ENCODE data around the gene TAAR8.
"Not testable (repeated sequence)": the region's sequence is repeated elsewhere in the genome, so short reads cannot be mapped to it uniquely, and the experiment has no call there.

Gene TAAR8

GRCh38 chr6:132598473-132598872 lies 46.0 kb downstream of the TAAR8 start:
- H3K9me2 ChIP-seq (ENCODE audit: low read depth, low read length): no peaks in the 10 kb centered on the region
- H3K79me2 ChIP-seq (ENCODE audit: insufficient read depth, low read length): no peaks in the 10 kb centered on the region
- H3K4me1 ChIP-seq (ENCODE audit: insufficient read depth, low read length, severe bottlenecking): no peaks in the 10 kb centered on the region
- no peaks in the 10 kb centered on the region for H3F3A ChIP-seq (ENCODE audit: insufficient read depth, low read length)
- H4K20me1 ChIP-seq (ENCODE audit: insufficient read depth, low read length): no peaks in the 10 kb centered on the region
- H3K27me3 ChIP-seq (ENCODE audit: insufficient read depth, low read length): no peaks in the 10 kb centered on the region
- TF ChIP-seq EZH2 (IDR thresholded peaks at IDR 0.05; ENCODE audit: borderline replicate concordance, low read length): no peak
- peak; percentile 45; the same call in 1 of the 2 replicates for TF ChIP-seq CTCF (IDR thresholded peaks at IDR 0.05; ENCODE audit: low read length)
- H3K9me3 ChIP-seq (ENCODE audit: low read length): no peaks in the 10 kb centered on the region
- no peak overlapping the region for H3K4me3 ChIP-seq (ENCODE audit: low read depth, low read length, poor library complexity, severe bottlenecking)
- H3K27ac ChIP-seq (ENCODE audit: low read depth, low read length, poor library complexity, severe bottlenecking): no peak overlapping the region
- H3K36me3 ChIP-seq (ENCODE audit: insufficient read depth, low read length): no peaks in the 10 kb centered on the region
- no peak overlapping the region for H3K9ac ChIP-seq (ENCODE audit: low read length)
- no peak overlapping the region for H2AFZ ChIP-seq (ENCODE audit: low read length)
- no peak overlapping the region for H3K4me2 ChIP-seq (ENCODE audit: low read length)

GRCh38 chr6:132600900-132601299 lies 48.4 kb downstream of the TAAR8 start:
- not testable (repeated sequence) for H3K4me1 ChIP-seq (ENCODE audit: insufficient read depth, low read length, severe bottlenecking); H3F3A ChIP-seq (ENCODE audit: insufficient read depth, low read length)

More at GRCh38 chr6:132600900-132601299, 48.4 kb downstream of the TAAR8 start:
- H3K27ac ChIP-seq (ENCODE audit: low read depth, low read length, poor library complexity, severe bottlenecking); H3K36me3 ChIP-seq (ENCODE audit: insufficient read depth, low read length); H3K9ac ChIP-seq (ENCODE audit: low read length); H3K4me3 ChIP-seq (ENCODE audit: low read depth, low read length, poor library complexity, severe bottlenecking); H3K4me2 ChIP-seq (ENCODE audit: low read length); H3K9me2 ChIP-seq (ENCODE audit: low read depth, low read length); H3K79me2 ChIP-seq (ENCODE audit: insufficient read depth, low read length); H2AFZ ChIP-seq (ENCODE audit: low read length); H4K20me1 ChIP-seq (ENCODE audit: insufficient read depth, low read length); H3K27me3 ChIP-seq (ENCODE audit: insufficient read depth, low read length); H3K9me3 ChIP-seq (ENCODE audit: low read length): not testable (repeated sequence)
